GM23338 (cell line): Measurements from ENCODE around the gene HEMK1. TPM values are rescaled to one million over a fixed set of nuclear protein-coding genes. Genes with fewer than 3 reads are reported as not detected.

ENCODE experiments used
- CREB1 ChIP-seq: fragments of 250-450 bp; sonication (Bioruptor Pico); IDR thresholded peaks from 2 replicates; pipeline ENCODE4 v1.5.0; 2020; ENCODE audit warnings: low read depth, mild to moderate bottlenecking, moderate library complexity
- CTCF ChIP-seq, 2 experiments: fragments of 200-600 bp in 1 of 2; sonication (generic) in 1 of 2; conservative IDR thresholded peaks; 2 replicates each; pipeline versions ENCODE4 v1.5.1 to v1.6.1; 2016 to 2017; ENCODE audit warnings: antibody characterized with exemption in 2 of 2, low read depth in 2 of 2, mild to moderate bottlenecking in 2 of 2, moderate library complexity in 1 of 2
- ETS1 ChIP-seq: IDR thresholded peaks from 2 replicates; pipeline ENCODE4 v1.6.1; 2016; ENCODE audit warnings: antibody characterized with exemption
- EZH2 ChIP-seq: fragments of 200-600 bp; sonication (generic); IDR thresholded peaks from one replicate; pipeline ENCODE4 v1.8.0; 2017; ENCODE audit warnings: antibody characterized with exemption, mild to moderate bottlenecking, low read depth; ENCODE audit not compliant: unreplicated experiment
- EZH2phosphoT487 ChIP-seq: fragments of 200-600 bp; sonication (generic); IDR thresholded peaks from one replicate; pipeline ENCODE4 v1.8.1; 2018; ENCODE audit warnings: antibody characterized with exemption; ENCODE audit not compliant: unreplicated experiment
- JUNB ChIP-seq: IDR thresholded peaks from one replicate; pipeline ENCODE4 v1.6.1; 2016; ENCODE audit warnings: antibody characterized with exemption; ENCODE audit not compliant: unreplicated experiment
- NANOG ChIP-seq: IDR thresholded peaks from 2 replicates; pipeline ENCODE4 v1.6.1; 2016; ENCODE audit warnings: antibody characterized with exemption, borderline replicate concordance
- POLR2AphosphoS5 ChIP-seq: IDR thresholded peaks from 2 replicates; pipeline ENCODE4 v1.6.1; 2016; ENCODE audit warnings: antibody characterized with exemption, low read depth
- STAT1 ChIP-seq: IDR thresholded peaks from one replicate; pipeline ENCODE4 v1.6.1; 2016; ENCODE audit warnings: antibody characterized with exemption; ENCODE audit not compliant: unreplicated experiment
- ZNF462 ChIP-seq: fragments of 250-450 bp; sonication (Bioruptor Pico); IDR thresholded peaks from 2 replicates; pipeline ENCODE4 v1.5.0; 2020; ENCODE audit warnings: mild to moderate bottlenecking, moderate library complexity
- polyA plus RNA-seq: library from polyadenylated mRNA; unstranded; fragments of >200 nt; fragmentation: Nextera tagmentation; extraction: Ambion mirVana; gene quantifications from 2 replicates; pipeline ENCODE4 v1.2.1, GENCODE V29; 2016
- total RNA-seq: library from RNA; depleted of rRNA; stranded (reverse); fragments of >200 nt; shearing (Covaris generic); gene quantifications from 2 replicates; pipeline ENCODE4 v1.2.3, GENCODE V29; 2014

HEMK1 gene
- total and polyA plus RNA-seq, 2 experiments from 2014 or later = 5.6 to 10.1 TPM

GRCh38 chr3:50612234-50612882 lies 43.0 kb downstream of the HEMK1 start (continued):
- no peak for TF ChIP-seq ZNF462 (CRISPR knock-in tag)
- no peak for TF ChIP-seq CREB1 (CRISPR knock-in tag)
- TF ChIP-seq ETS1 = no peak
- TF ChIP-seq EZH2phosphoT487 = no peak
- no peak for TF ChIP-seq CTCF (conservative IDR thresholded peaks at IDR 0.05; ENCODE audit: low read depth in 2 of 2)
- no peak for TF ChIP-seq EZH2
- TF ChIP-seq STAT1 = no peak
- no peak for TF ChIP-seq NANOG
- TF ChIP-seq POLR2AphosphoS5 = no peak
- TF ChIP-seq JUNB = no peak
